Stimulated activated CD8-positive, alpha-beta memory T cell treated with anti-CD3 and anti-CD28 coated beads, Interleukin-2, amount 100 ng/mL, for 48 hours (primary cell): ENCODE measurements around the gene ITGA5.

ENCODE experiments used
- DNase-seq, 2 donors: peaks; one replicate each; pipeline ENCODE4 v3.0.0-alpha.2; 2020; ENCODE audit warnings: low read depth in 2 of 2

The ITGA5 gene

GRCh38 chr12:54430471-54431069 is 11.5 kb upstream of the ITGA5 start:
- no peak for DNase-seq

- DNase-seq: no peak
Observed at GRCh38 chr12:54429014-54429471, 10.0 kb upstream of the ITGA5 start.

- DNase-seq: no peak
Observed at GRCh38 chr12:54428050-54429013, 9.3 kb upstream of the ITGA5 start.

- DNase-seq: no peak
Observed at GRCh38 chr12:54427106-54427505, 8.0 kb upstream of the ITGA5 start.

- no peak for DNase-seq
Observed at GRCh38 chr12:54426690-54427089, 7.6 kb upstream of the ITGA5 start.

- DNase-seq: no peak
Observed at GRCh38 chr12:54425702-54426101, 6.6 kb upstream of the ITGA5 start.

GRCh38 chr12:54424224-54424623 is 5.2 kb upstream of the ITGA5 start:
- no peak for DNase-seq

GRCh38 chr12:54423816-54424150 is 4.7 kb upstream of the ITGA5 start:
- no peak for DNase-seq

GRCh38 chr12:54421879-54422250 is 2.8 kb upstream of the ITGA5 start:
- no peak for DNase-seq

- DNase-seq: no peak
Observed at GRCh38 chr12:54421175-54421878, 2.3 kb upstream of the ITGA5 start.

- DNase-seq: no peak
Observed at GRCh38 chr12:54420766-54421144, 1.7 kb upstream of the ITGA5 start.

- no peak for DNase-seq
Observed at GRCh38 chr12:54418441-54419087, 502 bp downstream of the ITGA5 start.

- DNase-seq: no peak
Observed at GRCh38 chr12:54417712-54418440, 1.2 kb downstream of the ITGA5 start.

GRCh38 chr12:54416687-54417603 is 2.1 kb downstream of the ITGA5 start:
- DNase-seq: no peak

GRCh38 chr12:54415221-54415929 is 3.7 kb downstream of the ITGA5 start:
- DNase-seq: no peak

GRCh38 chr12:54413284-54414190 is 5.5 kb downstream of the ITGA5 start:
- peak; percentile 47 to 51 for DNase-seq

- DNase-seq: no peak
Observed at GRCh38 chr12:54412786-54413185, 6.3 kb downstream of the ITGA5 start.

- no peak for DNase-seq
Observed at GRCh38 chr12:54412348-54412747, 6.7 kb downstream of the ITGA5 start.
